HL-60 (cell line): ENCODE measurements around the gene RAB8B.

Experiments
- DNase-seq, 2 experiments: peaks; one replicate each; pipeline ENCODE4 v3.0.0-alpha.2; 2010 to 2020; ENCODE audit warnings: low read depth in 1 of 2, low spot score in 1 of 2
- H3K27ac ChIP-seq: fragments of 250-450 bp; sonication (Bioruptor Pico); replicated peaks from 2 replicates; pipeline ENCODE4 v1.5.1; 2020; ENCODE audit warnings: mild to moderate bottlenecking, moderate library complexity
- H3K27me3 ChIP-seq: fragments of 250-450 bp; sonication (Bioruptor Pico); 2 replicates; pipeline ENCODE4 v1.5.1; 2021; ENCODE audit warnings: mild to moderate bottlenecking, moderate library complexity; ENCODE audit not compliant: insufficient read depth, poor library complexity, severe bottlenecking
- H3K4me3 ChIP-seq: replicated peaks from 2 replicates; pipeline ENCODE4 v1.5.1; 2011; ENCODE audit warnings: mild to moderate bottlenecking, control low read depth, low read length; ENCODE audit not compliant: insufficient read depth
- GABPA ChIP-seq: IDR thresholded peaks from 2 replicates; pipeline ENCODE4 v1.6.1; 2012; ENCODE audit warnings: low read depth
- POLR2AphosphoS5 ChIP-seq: IDR thresholded peaks from 2 replicates; pipeline ENCODE4 v1.6.1; 2012; ENCODE audit warnings: low read depth
- REST ChIP-seq: IDR thresholded peaks from 2 replicates; pipeline ENCODE4 v1.6.1; 2012; ENCODE audit warnings: low read depth; ENCODE audit not compliant: insufficient replicate concordance
- SPI1 ChIP-seq: IDR thresholded peaks from 2 replicates; pipeline ENCODE4 v1.6.1; 2012; ENCODE audit warnings: low read depth, mild to moderate bottlenecking, borderline replicate concordance
- TF ChIP-seq, protein P1 (sequence below): IDR thresholded peaks from one replicate; pipeline ENCODE4 v1.5.1; 2011; ENCODE audit warnings: low read length, control low read depth, inconsistent platforms; ENCODE audit not compliant: insufficient read depth

RAB8B gene

DNA sequence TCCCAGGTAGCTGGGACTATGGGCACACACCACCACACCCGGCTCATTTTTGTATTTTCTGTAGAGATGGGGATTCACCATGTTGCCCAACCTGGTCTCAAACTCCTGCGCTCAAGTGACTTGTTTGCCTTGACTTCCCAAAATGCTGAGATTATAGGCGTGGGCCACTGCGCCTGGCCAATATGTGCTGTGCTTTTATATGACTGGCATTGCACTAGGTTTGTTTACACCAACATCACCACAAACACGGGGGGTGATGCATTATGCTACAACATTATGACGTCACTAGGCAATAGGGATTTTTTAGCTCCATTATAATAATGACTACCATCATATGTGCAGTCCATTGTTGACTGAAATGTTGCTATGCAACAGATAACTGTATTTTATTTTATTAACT, 94.9 kb downstream of the RAB8B start:
- no peak for DNase-seq
- Histone ChIP-seq H3K4me3 (no peak overlapping the region), H3K27ac (no peak overlapping the region), H3K27me3 (no peaks in the 10 kb centered on the region)
- no peak for TF ChIP-seq POLR2AphosphoS5
- TF ChIP-seq, protein P1, sequence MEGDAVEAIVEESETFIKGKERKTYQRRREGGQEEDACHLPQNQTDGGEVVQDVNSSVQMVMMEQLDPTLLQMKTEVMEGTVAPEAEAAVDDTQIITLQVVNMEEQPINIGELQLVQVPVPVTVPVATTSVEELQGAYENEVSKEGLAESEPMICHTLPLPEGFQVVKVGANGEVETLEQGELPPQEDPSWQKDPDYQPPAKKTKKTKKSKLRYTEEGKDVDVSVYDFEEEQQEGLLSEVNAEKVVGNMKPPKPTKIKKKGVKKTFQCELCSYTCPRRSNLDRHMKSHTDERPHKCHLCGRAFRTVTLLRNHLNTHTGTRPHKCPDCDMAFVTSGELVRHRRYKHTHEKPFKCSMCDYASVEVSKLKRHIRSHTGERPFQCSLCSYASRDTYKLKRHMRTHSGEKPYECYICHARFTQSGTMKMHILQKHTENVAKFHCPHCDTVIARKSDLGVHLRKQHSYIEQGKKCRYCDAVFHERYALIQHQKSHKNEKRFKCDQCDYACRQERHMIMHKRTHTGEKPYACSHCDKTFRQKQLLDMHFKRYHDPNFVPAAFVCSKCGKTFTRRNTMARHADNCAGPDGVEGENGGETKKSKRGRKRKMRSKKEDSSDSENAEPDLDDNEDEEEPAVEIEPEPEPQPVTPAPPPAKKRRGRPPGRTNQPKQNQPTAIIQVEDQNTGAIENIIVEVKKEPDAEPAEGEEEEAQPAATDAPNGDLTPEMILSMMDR = no peak

DNA sequence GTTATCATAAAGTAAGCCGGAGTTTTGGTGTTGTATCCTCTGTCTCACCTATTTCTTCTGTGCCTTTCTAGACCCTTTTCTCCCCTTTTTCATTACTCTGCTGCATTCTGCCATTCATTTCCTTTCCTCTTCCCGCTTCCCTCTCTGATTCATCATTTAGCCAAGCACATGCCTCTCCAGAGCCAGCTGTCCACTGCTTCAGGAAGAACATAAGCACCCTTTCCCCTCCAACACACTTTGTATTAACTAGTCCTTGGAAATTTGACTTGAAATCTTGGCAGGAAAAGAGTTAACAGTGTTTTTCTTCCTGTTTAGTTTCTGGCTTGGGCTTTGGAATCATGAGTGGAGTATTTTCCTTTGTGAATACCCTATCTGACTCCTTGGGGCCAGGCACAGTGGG, 97.7 kb downstream of the RAB8B start:
- H3K27me3 ChIP-seq = no peaks in the 10 kb centered on the region
- no peak overlapping the region for H3K27ac ChIP-seq
- no peak overlapping the region for H3K4me3 ChIP-seq
- no peak for DNase-seq
- no peak for TF ChIP-seq POLR2AphosphoS5

DNA sequence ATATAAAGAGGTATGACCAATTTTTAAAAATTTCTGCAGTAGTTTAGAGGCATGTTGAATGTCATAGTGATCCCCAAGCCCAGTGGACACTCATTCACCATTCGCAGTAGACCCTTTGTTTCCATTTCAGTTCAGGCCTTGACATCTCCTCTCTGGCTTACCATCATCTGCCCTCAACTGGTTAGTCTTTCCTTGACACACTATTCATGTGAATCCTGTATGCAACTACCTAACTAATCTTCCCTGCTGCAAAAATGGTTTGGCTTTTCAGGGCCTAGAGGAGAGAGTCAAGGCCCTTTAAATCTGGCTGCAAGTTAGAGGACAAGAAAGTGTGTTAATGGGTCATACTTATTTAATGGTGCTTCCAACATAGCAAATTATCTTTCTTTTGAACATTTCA, 98.9 kb downstream of the RAB8B start:
- Histone ChIP-seq H3K27ac (no peak overlapping the region), H3K4me3 (no peak overlapping the region), H3K27me3 (no peaks in the 10 kb centered on the region)
- TF ChIP-seq POLR2AphosphoS5 (no peak), REST (no peak), SPI1 (no peak), GABPA (no peak)
- TF ChIP-seq, protein P1 = no peak
- DNase-seq = no peak

- no peak overlapping the region for H3K4me3 ChIP-seq
- no peaks in the 10 kb centered on the region for H3K27me3 ChIP-seq
- TF ChIP-seq, protein P1 = peak; percentile 39
- no peak for TF ChIP-seq SPI1
- DNase-seq = no peak
- no peak overlapping the region for H3K27ac ChIP-seq
These were observed 99.5 kb downstream of the RAB8B start for GRCh38 chr15:63288778-63289378.

DNA sequence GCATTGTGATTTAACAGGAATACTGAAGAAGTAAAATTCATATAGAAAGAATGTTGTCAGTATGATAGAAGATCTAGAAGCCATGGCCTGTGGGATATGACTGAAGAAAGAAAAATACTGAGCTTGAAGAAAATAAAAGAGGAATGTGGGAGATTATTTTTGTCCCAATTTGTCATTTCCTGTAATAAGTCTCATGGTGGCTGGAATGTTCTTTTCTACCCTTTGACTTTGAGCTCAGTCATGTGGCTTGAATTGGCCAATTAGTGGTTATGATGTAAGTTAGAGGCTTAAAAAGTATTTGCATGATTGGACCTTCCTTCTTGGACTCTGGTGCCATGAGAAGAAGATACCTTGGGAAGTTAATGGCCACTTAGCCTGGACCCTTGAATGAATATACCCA, 102.1 kb downstream of the RAB8B start:
- H3K27me3 ChIP-seq = no peaks in the 10 kb centered on the region
- H3K4me3 ChIP-seq = no peak overlapping the region
- TF ChIP-seq GABPA = no peak
- TF ChIP-seq SPI1 = no peak
- TF ChIP-seq POLR2AphosphoS5 = no peak
- TF ChIP-seq, protein P1 = no peak
- no peak for TF ChIP-seq REST
- no peak overlapping the region for H3K27ac ChIP-seq
- no peak for DNase-seq
